Panc1 (cell line): Measurements from ENCODE around the gene CCDC70.

Source experiments
- CTCF ChIP-seq: fragments of 450-650 bp; IDR thresholded peaks from 2 replicates; pipeline ENCODE4 v1.5.1; 2017; ENCODE audit warnings: mild to moderate bottlenecking
- REST ChIP-seq, 2 experiments: IDR thresholded peaks; 2 replicates each; pipeline ENCODE4 v1.6.1; 2011 to 2012; ENCODE audit warnings: low read depth in 2 of 2, control low read depth in 1 of 2, low read length in 1 of 2, mild to moderate bottlenecking in 1 of 2, moderate library complexity in 1 of 2; ENCODE audit not compliant: insufficient read depth in 1 of 2

- TF ChIP-seq CTCF: no peak
- no peak for TF ChIP-seq REST (IDR thresholded peaks at IDR 0.05; ENCODE audit: insufficient read depth in 1 of 2, low read depth in 2 of 2, low read length in 1 of 2)
Observed at GRCh38 chr13:51905787-51906186, 44.0 kb downstream of the CCDC70 start.
